ENCODE data around the gene ANKS1A.
"Not testable (repeated sequence)": the region's sequence is repeated elsewhere in the genome, so short reads cannot be mapped to it uniquely, and the experiment has no call there.

Gene ANKS1A

DNA sequence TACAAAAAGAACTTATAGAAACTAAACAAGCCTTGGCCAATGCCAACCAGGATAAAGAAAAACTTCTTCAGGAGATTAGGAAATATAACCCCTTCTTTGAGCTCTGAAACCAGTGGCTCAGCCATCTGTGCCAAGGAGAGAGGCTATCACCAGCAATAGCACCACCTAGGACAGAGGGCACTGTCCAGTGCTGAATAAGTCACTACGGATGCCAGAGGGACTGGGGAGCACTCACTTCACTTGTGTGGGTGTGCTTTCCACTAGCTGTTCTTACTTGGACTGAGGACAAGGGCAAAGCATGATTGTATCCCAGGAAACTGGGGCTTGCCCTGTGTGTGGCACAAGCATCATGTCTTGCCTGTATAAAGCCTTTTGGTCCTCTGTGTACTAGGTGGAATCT is 16.7 kb upstream of the ANKS1A start:
- no peak overlapping the region for H3K27ac ChIP-seq
- TF ChIP-seq, protein P1, sequence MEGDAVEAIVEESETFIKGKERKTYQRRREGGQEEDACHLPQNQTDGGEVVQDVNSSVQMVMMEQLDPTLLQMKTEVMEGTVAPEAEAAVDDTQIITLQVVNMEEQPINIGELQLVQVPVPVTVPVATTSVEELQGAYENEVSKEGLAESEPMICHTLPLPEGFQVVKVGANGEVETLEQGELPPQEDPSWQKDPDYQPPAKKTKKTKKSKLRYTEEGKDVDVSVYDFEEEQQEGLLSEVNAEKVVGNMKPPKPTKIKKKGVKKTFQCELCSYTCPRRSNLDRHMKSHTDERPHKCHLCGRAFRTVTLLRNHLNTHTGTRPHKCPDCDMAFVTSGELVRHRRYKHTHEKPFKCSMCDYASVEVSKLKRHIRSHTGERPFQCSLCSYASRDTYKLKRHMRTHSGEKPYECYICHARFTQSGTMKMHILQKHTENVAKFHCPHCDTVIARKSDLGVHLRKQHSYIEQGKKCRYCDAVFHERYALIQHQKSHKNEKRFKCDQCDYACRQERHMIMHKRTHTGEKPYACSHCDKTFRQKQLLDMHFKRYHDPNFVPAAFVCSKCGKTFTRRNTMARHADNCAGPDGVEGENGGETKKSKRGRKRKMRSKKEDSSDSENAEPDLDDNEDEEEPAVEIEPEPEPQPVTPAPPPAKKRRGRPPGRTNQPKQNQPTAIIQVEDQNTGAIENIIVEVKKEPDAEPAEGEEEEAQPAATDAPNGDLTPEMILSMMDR (conservative IDR thresholded peaks at IDR 0.05): no peak

- no peak overlapping the region for H3K27ac ChIP-seq
- TF ChIP-seq, protein P1 (conservative IDR thresholded peaks at IDR 0.05): no peak
These were observed 13.5 kb upstream of the ANKS1A start for GRCh38 chr6:34875292-34876213.

DNA sequence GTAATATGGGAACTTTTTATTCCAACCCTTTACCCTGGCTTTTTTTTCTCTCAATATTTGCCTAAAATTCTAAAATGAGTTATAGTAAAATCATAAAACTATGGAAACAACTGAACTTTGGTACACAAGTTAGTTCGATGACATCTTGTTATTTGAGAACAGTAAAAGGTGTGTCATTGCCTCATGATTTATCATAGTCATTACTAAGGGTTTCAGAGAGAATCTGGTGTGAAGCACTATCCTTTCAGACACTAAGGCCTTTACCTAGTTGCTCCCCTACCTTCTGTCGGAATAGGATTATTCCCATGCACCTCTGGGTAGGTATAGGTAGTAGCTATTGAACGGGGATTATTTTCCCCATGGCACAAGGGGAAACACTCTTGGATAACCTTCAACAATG is 12.6 kb upstream of the ANKS1A start:
- no peak overlapping the region for H3K27ac ChIP-seq
- TF ChIP-seq, protein P1 (conservative IDR thresholded peaks at IDR 0.05): no peak

- TF ChIP-seq, protein P1 (conservative IDR thresholded peaks at IDR 0.05): no peak
- no peak overlapping the region for H3K27ac ChIP-seq
These were observed 11.8 kb upstream of the ANKS1A start for GRCh38 chr6:34877259-34877658.

- no peak overlapping the region for H3K27ac ChIP-seq
- TF ChIP-seq, protein P1 (conservative IDR thresholded peaks at IDR 0.05): no peak
These were observed 11.1 kb upstream of the ANKS1A start for GRCh38 chr6:34877869-34878485.

DNA sequence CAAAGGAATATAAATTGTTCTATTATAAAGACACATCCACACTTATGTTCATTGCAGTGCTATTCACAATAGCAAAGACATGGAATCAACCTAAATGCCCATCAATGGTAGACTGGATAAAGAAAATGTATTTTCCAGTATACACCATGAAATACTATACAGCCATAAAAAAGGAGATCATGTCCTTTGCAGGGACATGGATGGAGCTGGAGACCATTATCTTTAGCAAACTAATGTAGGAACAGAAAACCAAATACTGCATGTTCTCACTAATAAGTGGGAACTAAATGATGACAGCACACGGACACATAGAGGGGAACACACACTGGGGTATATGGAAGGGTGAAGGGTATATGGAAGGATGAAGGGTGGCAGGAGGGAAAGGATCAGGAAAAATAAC is 5.0 kb upstream of the ANKS1A start:
- H3K27ac ChIP-seq: not testable (repeated sequence)

GRCh38 chr6:34884996-34885395 is 4.1 kb upstream of the ANKS1A start:
- TF ChIP-seq, protein P1 (conservative IDR thresholded peaks at IDR 0.05): no peak
- H3K27ac ChIP-seq: no peak overlapping the region

DNA sequence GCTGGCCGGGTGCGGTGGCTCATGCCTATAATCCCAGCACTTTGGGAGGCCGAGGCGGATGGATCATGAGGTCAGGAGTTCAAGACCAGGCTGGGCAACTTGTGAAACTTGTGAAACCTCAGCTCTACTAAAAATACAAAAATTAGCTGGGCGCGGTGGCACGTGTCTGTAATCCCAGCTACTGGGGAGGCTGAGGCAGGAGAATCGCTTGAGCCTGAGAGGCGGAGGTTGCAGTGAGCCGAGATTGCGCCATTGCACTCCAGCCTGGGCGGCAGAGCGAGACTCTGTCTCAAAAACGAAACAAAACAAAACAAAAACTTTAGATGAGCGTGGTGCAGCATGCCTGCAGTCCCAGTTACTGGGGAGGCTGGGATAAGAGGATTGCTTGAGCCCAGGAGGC is 3.2 kb upstream of the ANKS1A start:
- not testable (repeated sequence) for H3K27ac ChIP-seq
